ENCODE data around the gene TBC1D21.

TBC1D21 gene

DNA sequence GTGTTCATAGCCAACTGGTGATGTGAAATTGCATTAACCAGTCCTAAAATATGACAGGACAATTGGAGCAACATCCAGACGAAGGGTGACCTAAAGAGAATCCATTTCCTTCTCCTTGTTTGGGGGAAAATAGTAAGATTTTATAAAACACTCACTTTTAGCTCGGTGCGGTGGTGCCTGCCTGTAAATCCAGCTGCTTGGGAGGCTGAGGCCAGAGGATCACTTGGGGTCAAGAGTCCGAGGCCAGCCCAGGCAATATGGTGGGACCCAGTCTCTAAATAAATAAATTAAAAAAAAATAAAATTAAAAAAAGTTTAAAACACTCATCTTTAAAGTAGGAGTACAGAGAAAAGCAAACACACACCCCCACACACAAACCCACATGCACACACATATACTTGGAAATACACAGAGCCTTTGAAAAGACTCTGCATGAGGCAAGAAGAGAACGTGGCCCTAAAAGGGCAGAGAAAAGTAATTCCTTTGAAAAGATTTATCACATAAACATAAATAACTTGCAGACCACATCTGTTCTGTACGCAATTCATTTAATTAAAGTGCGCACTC lies 38.7 kb downstream of the TBC1D21 start:
- DNase-seq, result no peak

DNA sequence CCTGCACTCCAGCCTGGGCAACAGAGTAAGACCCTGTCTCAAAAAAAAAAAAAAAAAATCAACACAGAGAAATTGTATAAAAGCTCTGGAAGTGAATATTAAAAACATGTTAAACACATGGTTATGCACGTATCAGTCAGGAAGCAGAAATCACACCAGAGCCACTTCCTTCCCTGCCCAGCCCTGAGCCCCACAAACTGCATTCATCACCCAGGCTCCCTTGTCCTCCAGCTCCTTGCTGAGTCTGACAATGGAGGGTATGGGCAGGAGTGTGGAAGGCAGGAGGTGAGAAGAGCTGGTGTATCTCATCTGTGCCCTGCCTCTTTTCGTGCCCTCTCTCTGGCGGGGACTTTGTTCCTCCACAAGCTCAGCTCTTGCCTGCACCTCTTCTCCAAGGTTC lies 40.8 kb downstream of the TBC1D21 start:
- DNase-seq, result no peak

DNA sequence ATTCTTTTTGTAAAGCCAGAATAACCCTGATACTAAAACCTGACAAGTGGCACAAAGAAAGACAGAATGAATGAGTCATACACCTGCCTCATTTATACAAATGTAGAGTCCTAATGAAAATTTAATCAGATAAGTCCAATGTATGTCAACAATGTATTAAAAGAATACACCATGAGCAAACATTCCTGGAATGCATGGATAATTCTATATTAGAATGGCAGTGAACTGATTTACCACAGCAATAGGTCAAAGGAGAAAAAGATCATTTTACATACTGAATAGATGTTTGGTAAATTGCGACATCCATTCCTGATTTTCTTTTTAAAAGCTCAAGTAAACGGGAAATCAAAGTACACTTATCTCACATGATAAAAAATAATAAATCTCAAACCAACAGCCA lies 41.7 kb downstream of the TBC1D21 start:
- no peak for DNase-seq

DNA sequence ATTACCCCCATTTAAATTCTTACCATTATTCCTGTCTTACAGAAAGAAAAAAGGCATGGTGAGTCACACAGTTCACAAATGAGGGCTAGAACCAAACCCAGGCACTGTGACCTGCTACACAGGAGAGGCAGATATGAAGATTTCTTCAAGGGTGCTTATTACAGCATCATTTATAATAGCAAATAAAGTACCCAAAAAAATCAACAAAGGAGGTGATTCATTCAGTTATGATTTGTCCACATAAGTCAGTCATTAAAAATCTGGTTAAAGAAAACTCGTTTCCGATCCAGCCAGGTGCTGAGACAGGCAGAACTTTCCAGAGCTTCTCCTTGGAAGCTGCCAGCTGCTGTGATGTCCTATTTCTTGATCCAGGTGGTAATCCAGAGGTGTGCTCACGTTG lies 45.4 kb downstream of the TBC1D21 start:
- no peak for DNase-seq

DNA sequence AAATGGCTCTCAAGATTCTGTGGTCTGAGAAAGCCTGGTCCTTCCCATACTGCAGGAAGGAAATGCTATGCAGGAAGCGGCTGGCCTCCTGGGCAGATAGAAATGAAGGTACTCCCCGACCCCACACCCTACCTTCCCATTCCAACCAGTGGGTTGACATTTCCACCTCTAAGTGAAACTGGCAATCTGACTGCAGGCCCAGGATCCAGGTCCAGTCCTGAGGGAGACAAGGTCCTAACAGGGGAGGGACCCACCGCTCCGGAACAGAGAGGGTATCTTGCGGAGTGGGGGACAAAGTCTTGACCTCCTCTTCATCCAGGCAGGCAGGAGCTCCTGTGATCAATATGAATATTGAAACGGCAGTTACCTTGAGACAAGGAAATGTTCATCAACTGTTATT lies 46.3 kb downstream of the TBC1D21 start:
- no peak for DNase-seq

DNA sequence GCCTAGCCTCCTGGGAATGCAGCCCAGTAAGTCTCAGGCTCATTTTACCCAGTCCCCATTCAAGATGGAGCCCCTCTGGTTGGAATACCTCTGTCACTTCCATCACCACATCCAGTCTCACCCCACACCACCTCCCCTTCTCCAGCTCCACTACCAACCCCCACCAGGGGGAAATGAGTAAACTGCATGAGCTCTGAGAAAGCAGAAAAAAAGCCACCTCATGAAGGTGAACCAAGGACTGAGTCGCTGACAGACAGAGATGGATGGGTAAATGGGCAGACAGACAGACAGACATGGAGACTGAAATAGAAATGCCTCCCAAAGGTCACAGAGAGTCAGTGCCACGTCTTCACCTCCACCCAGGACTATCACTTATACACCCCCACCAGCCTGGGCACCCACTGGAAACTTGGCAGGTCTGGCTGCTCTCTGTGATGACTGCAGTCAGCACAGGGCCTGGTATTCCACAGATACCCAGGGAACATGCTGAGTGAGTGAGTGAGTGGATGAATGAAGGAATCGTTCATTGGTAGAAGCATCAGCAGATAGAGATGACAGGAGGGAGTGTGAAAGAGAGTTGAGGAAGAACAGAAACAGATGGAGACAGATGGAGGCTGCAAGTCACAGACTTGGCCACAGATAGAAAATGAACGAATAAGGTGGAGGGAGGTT lies 48.0 kb downstream of the TBC1D21 start:
- DNase-seq, result no peak

DNA sequence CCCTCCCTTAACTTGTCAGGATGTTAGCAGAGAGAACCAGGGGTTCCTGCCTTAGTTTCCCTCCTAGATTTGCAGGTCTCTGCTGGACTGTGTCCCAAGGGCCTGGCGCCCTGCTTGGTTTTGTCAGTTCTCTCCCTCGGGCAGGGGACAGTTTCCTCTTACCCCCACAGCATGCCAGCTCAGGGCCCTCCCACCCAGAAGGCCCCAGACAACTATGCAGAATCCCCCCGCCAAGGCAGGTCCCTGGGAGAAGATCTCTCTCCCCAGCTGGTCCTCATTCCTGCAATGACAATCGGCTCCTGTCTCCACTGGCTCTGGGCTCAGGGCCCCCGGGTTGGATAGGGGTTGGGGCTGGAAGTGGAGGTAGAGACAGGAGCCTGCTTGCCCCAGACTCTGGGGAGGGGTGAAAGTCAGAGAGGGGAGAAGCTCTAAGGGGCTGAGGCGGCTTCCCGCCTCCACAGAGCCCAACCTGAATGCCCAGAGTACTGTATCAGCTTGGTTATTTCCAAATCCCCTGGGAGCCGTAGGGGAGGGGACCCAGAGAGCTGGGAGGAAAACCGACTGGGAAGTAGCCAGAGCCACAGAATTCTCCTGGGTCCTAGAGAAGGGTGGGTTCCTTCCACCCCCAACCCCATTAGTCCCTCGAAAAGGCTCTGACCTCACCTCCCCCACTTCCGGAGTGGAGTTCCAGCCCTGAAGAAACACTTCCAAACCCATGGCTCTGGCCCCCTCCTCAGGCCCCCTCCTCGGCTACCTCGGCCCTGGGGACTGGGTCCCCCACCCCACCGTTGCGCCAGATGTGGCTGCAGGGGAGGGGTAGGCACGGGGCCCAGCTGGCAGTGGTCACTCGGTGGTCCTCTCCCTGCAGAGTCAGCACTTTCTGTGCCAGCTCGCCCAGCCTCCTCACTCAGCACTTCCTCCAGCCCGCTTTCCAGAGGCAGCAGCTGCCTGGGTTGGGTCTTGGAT lies 49.1 kb downstream of the TBC1D21 start:
- no peak for DNase-seq

DNA sequence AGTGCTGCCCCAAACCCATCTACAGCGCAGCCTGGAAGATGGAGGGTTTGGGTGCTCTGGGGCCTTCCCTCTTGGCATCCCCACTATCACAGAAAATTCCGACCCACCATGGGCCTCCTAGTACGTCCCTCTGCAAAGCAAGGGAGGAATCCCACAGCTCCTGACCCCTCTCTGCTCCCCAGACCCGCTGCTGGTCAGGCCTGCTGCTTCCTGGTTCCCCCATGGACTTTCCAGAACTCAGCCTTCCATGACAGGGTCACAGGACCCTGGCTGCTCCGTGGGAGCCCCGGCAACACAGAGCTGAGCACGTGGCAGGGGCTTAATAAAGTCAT lies 49.8 kb downstream of the TBC1D21 start:
- no peak for DNase-seq

DNA sequence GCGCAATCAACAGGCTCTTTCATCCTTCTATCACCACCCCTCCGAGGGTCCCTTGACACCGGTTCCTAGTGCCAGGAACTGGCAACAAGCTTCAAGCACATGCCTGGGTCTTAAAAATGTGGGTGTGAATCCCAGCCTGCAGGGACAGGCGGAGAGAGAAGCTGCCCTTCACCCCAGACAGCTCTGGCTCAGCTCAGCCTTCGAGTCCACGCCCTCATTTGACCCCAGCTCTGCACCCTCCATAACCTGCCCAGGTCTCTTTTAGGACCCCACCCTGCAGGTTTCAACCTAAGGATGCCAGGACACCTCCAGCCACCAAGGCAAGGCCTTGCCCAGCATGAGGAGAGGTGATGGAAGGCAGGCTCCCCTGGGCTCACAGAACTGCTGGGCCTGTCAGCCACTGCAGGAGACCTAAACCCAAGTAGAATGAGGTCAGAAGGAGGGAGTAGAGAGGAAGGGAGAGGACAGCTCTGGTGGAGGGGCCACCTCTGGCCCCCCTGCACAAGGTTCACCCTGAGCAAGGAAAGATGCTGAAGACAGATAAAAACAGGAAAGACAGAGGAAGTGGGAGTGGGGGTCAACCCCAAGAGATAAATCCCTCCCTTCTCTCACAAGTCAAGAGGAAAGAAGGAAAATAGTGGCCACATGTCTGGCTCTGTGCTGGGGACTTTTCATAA lies 50.3 kb downstream of the TBC1D21 start:
- no peak for DNase-seq

DNA sequence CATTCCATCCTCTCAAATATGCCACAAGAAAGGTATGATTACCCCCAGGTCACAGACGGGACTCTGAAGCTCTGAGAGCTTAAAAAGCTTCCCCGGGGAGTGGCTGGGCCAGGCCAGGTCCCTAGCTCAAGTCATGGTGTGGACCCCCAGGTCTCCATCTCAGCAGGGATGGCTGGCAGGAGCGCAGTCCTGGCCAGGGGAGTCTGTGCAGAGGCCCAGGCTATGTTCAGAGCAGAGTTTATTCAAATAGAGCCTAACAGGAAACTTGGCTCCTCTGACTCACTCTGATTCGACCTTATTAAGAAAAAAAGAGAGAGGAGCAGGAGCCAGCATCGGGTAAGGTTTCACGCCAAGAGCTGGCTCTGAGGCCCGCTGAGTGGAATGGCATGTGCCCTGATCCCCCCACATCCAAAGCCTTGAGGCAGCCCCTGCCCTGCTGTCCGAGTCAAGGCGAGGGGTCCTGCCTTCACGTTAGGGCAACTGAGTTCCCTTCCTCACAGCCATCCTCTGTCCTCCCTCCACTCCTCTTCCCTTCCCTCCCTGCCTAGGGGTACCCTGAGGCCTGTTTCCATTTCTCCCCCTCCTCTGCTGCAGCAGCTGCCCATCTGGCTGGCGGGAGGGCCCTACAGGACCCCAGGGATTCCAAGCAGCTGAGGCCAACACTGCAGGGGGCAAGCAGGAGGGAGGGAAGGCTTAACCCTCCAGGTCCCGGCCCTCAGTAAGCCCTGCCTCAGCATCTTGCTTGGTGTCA lies 51.0 kb downstream of the TBC1D21 start:
- DNase-seq, result no peak

DNA sequence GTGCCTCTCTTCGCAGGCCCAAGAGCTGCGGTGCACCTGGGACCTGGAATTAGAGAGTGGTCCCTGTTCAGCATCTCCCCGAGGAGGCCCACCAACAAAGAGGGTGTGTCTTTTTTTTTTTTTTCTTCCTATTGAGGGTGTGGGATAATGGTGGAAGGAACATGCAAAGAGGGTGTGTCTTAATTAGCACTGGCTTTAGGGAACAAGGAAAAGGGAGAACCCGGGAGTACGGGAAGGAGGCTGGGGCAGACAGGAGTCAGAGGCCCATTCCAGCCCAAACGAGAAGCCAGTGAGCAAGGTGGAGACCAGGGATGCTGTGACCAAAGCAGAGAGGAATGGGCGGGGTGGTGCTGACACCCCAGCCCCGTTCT lies 52.5 kb downstream of the TBC1D21 start:
- no peak for DNase-seq

DNA sequence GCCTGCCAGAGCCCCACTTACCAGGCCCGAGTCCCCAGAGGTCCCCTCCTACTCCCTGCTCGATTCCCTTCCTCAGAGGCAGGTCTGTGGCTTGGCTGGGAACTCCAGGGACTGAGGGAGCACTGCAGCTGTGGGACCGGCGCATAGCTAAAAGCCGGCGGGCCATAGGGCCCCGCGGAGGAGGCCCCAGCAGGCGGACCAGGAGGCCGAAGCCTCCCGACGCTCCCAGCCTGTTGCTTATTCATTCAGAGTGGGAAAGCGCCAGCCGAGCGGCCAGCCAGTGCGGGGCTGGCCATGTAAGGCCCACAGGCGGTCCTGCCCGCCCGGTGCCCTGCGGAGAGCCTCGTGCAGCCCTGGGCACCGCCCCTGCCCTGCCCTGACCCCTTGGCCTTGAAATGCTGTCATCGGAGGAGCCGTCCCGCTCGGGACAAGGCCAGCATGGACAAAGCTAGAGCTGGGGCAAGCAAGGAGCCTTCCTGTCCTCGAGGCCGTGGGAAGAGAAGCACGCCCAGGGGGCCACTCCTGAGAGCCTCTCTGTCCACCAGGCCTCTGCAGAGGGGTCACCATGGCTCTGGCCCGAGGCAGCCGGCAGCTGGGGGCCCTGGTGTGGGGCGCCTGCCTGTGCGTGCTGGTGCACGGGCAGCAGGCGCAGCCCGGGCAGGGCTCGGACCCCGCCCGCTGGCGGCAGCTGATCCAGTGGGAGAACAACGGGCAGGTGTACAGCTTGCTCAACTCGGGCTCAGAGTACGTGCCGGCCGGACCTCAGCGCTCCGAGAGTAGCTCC lies 53.0 kb downstream of the TBC1D21 start, which contains the start of gene LOXL1:
TSS of gene LOXL1 (plus strand) at position 244 of the 784 bp plus-strand sequence. CDS start at position 566, 322 bp downstream.
- DNase-seq, result no peak

DNA sequence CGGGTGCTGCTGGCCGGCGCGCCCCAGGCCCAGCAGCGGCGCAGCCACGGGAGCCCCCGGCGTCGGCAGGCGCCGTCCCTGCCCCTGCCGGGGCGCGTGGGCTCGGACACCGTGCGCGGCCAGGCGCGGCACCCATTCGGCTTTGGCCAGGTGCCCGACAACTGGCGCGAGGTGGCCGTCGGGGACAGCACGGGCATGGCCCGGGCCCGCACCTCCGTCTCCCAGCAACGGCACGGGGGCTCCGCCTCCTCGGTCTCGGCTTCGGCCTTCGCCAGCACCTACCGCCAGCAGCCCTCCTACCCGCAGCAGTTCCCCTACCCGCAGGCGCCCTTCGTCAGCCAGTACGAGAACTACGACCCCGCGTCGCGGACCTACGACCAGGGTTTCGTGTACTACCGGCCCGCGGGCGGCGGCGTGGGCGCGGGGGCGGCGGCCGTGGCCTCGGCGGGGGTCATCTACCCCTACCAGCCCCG lies 53.7 kb downstream of the TBC1D21 start:
- DNase-seq, result no peak

DNA sequence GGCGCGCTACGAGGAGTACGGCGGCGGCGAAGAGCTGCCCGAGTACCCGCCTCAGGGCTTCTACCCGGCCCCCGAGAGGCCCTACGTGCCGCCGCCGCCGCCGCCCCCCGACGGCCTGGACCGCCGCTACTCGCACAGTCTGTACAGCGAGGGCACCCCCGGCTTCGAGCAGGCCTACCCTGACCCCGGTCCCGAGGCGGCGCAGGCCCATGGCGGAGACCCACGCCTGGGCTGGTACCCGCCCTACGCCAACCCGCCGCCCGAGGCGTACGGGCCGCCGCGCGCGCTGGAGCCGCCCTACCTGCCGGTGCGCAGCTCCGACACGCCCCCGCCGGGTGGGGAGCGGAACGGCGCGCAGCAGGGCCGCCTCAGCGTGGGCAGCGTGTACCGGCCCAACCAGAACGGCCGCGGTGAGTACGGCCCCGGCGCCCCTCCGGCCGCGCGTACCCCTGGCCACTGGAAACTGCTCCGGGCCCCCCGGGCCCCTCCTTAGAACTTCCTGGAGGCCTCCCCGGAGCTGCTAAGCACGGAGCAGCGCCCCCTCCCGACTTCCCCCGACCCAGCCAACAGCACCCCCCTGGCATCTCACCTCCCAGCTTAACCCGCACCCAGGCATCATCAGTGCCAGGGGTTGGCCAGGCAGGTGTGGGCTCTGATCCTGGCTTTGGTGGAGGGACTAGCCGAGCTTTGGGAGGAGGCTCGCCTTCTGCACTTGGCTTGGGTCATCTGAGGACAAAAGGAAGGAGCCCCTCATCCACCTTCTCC lies 54.3 kb downstream of the TBC1D21 start:
- no peak for DNase-seq

DNA sequence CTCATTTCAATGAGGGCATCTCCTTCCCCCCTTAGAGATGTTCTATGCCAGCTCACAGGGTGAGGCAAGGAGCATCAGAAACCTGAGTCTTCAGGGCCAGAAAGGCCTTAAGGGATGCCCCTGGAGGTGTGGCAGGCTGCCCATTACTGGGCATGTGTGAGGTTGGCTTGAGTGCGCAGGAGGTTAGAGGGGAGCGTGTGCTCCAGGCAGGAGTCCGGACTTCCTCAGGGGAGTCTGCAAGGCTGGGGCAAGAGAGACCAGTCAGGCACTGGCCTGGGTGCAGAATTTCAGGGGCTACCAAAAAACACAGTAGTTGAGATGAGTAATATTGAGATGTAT lies 54.8 kb downstream of the TBC1D21 start:
- no peak for DNase-seq

DNA sequence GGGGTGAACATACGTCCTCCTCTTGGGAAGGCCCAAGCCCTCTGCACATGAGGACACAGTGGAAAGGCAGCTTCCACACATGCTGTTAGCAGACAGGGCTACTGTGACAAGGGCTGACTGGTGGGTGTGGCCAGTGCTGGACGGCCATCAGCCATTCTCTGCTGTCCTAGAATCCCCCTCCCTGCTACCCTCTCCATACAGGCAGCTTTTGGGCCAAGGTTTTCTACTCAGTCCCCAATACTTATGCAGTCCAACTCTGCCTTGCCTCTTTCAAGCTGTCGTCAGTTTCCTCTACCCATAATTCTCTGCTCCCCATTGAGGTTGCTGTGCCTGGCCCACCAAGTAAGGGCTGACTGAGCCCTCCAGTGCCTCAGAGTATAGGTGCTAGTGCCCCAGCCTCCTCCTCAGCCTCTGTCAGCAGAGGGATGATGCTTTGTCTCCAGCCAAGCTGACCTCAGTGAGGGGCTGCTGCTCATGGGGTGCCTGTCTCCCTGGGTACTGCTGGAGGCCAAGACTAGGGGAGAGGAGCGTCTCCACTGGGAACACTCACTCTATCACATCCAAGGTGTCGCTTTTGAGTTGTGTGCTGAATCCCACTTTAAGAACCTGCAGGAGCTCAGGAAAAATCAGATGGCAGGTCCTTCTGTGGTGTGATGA lies 55.7 kb downstream of the TBC1D21 start:
- no peak for DNase-seq

DNA sequence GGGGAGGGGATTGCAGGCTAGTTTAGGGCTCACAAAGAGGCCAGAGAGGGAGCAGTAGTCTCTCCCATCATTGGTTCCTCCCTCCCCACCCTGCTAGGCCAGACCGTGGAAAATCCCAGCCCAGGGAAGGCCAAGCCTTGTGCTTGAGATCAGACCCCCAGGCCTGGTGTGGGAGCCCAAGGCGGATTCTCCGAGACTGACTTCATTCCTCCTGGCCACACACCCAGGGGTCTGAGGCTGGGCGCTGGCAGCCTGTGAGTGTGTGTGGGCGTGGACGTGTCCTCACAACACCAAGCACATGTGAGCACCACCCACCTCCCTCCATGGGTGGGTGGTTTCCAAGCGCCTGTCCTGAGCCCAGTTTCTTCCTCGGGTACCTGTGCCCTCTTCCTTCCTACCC lies 57.0 kb downstream of the TBC1D21 start:
- no peak for DNase-seq

DNA sequence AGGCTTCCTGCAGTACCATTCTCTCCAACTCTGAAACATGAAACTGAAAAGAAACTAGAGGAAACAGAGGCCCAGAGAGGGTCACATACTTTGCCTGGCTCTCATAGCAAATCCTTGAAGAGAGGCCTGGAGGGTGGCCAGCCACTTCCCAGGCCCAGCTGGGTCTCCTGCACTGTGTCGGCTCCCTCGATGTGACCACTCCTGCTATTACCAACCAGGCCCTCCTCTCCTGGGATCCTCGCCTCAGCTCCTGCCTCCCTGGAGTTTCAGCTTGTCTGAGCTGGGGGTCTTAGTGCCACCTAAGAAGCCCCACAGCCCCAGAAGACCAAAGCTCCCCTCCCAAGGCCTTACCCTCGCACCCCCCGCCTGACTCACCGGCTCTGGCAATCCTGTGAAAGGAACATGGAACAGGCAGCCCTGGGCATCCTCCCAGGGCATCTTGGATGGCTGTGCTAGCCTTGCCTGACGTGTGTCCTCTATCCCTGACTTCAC lies 57.5 kb downstream of the TBC1D21 start:
- no peak for DNase-seq

DNA sequence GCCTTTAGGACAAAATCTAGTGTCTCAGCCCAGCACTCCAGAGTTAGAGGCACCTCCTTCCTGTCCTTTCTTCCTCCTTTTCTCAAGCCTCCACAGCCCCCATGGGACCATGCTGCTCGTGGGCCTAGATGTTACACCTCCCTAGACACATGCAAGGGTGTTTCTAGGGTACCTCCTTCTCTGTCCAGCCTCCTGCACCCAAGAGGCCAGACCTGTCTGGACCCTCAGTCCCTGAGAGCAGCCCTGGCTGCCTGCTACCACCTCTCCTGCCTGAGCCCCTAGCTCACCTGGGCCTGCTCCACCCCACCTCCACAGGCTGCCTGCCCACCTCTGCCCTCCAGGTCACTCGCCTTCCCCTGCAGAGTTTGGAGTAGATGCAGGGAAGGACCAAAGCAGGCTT lies 58.1 kb downstream of the TBC1D21 start:
- no peak for DNase-seq

Measured in cerebellar nuclear complex (tissue), 1 donor.